CD4-positive, alpha-beta T cell treated with Interleukin-4 for 4 hours (primary cell): ENCODE measurements around the gene CTSD.
A peak's percentile ranks its signal among the peaks of the same experiment; 100 is the strongest.

Experiments used
- DNase-seq: peaks from one replicate; pipeline ENCODE4 v3.0.0-alpha.2; 2020

Gene CTSD

DNA sequence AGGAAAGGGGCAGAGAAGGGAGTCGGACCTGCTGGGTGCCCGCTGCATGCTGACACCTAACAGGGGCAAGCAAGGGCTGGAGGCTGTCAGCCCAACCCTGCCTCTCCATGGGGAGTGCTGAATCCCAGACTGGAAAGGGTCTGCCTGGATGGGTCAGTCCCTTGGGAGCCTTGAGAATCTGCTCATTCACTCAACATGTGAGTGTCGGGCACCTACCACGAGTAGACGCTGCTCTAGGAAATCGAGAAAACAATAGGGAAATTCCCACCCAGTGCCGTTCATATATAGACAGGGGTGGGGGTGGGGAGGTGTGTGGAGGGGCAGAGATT, 4.4 kb upstream of the CTSD start:
- no peak for DNase-seq

DNA sequence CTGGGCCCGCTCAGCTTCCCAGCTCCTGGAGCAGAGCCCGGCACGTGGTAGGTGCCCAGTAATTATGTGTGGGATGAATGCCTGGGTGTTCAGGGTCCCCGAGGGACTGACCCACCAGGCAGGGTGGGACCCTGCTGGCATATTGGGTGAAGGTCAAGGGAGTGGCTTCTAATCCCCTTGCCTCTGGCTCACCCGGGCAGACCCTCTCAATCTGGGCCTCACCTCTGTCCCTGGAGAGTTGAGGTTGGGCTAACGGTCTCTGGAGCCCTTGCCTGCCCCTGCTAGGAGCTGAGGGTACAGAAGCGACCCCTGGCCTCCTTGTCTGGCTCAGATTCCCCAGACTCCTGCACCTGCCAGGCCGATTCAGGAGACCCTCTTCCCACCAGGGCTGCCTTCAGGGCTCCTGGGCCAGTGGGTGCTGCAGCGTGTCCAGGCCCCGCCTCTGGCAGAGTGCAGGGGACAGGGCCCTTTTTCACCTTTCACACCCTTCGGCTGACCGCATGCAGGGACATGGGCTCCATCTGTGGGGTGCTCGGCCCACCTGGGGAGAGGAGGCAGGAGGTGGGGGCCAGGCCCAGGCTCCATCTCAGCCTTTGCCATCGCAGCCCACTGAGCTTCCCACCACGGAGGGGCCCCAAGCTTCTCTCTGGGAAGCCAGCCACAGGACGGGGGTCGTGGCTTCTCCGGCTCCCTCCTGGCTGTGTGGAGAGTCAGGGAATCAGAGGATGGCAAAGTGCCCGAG, 3.8 kb upstream of the CTSD start:
- DNase-seq: no peak

DNA sequence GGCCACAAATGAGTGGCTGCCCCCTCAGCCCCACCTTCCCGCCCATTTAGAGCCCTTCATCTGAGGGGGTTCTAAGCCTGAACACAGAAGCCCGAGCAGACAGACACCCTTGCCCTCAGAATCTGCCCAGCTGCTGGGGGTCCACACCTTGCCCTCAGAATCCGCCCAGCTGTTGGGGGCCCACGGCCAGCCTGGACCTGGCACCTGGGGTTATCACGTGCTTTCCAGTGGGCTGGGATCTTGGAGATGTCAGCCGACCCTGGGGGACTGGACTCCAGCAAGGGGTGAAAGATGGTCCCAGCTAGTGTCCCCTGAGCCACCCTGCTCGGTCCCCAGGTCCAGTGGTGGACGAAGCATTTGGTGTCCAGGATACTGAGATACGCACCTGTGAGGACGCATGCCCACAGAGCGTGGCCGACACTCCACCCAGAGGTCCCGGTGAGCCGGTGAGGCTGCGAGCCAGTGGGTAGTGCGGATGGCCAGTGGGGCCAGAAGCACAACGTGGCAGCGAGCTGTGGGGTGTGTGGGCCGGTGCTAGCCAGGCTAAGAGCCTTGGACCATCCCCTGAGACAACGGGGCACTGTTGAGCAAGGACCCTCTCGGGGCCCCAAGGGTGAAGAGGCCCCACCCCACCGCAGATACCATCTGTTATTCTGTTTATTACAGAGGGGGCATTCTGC, 3.1 kb upstream of the CTSD start:
- no peak for DNase-seq

DNA sequence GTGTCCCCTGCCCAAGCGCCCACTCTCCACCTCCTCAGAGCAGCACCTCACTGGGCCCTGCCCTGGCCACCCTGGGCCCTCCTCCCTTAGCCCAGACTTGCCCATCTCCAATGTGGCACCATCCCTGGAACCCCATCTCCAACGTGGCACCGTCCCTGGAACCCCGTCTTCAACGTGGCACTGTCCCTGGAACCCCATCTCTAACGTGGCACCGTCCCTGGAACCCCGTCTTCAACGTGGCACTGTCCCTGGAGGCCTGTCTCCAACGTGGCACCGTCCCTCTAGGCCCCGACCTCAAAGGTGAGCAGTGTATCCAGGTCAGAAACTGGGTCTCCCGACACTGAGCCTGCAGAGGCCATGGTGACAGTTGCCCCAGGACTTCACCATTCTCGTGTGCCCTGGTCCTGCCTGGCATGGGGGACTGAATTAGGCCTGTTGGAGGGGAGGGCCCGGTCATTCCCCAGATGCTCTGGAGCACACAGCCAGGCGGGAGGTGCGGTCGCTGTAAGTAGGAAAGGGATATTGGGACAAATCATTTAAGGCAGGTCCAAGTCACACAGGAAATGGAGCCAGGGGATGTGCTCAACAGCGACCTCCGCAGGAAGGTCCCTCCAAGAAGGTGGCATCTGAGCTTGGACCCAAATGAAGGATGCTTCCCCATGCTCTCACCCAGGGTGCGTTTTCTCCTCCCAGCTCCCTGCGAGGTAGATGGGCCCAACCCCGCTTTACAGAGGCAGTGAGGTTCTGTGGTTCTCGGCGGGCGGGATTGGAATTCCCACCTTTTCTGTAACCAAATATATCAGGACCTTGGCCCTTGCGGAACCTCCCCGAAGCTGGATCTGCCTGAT, 2.4 kb upstream of the CTSD start:
- DNase-seq: no peak

DNA sequence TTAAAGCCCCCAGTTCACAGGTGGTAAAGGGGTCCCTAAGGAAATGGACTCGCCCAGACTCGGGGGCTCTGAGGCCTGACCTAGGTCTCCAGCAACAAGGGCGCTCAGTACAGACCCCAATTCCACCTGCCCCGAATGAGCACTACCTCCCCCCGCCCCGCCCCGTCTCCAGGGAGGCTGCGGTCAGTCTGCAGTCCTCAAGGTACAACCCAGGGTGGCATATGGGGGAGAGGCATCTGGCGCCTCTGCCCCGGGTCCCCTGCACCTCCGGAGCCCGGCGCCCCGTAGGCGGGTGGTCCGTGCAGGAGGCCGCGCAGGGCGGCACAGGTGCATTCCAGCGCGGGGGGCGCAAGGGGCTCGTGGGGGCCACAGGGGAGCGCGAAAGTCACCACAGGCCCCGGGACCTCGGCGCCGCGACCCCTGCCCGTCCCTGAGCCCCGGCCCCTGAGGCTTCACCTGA, 361 bp downstream of the CTSD start:
- DNase-seq: no peak

DNA sequence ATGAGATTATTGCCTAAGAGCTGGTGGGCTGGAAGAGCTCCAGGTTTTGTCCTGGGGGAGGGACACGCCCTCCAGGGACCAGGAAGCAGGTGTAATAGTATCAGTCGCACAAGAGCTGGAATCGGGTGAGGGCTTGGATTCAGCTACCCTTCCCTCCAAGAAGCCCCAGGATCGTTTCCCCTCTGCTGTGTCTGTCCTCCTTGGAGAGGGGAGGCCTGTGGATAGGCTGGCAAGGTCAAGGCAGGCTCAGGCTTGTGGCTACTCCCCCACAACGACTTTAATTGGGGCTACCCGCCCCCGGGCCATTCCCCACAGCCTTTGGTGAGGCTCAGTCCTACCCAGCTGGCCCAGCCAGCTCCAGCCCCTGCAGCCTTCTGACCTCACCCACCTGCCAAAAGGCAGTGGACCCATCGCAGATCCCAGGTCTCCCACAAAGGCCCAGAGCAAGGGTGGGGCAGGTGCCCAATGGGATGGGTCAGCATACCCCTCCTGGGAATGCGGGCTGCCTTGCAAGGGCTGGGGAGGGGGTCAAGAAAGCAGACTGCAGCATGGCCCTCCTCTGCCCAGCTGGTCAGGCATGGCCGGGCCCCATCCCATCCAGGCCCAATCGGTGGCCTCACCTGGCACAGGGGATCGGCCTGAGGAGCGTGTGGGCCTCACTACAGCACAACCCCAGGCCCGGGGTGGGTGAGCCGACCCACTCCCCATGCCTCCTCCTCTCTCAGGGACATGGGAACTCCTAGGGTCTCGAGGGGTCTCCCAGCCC, 1.0 kb downstream of the CTSD start:
- DNase-seq: no peak

DNA sequence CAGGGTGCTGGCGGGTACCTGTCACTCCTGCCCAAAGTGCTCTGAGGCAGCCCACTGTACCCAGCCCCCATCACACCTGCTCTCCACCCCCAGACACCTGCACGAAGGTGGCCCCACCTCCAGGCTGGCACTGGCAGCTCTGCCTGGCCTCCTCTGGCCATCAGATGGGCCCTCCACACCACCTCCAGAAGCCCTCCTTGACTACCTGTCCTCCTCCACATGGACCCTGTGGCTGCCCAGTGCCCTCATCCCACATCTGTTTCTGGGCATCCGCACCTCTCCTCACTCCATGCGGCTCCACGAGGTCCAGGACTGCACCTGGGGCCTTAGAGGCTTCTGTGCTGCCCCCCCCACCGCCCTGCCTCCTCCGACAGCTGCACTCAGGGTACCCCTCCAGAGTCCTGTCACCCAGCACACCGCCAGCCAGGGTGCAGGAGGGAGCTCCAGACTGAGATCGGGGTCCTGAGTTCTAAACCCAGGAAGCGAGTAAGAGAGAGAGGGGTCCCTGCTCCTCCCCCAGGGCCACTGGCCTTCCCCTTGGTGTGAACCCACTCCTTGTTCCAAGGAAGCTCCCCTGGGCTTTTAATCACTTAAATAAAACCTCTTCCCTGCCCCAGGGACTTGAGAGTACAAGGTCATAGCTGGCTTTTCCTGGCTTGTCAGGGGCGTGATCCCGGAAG, 1.7 kb downstream of the CTSD start:
- no peak for DNase-seq

DNA sequence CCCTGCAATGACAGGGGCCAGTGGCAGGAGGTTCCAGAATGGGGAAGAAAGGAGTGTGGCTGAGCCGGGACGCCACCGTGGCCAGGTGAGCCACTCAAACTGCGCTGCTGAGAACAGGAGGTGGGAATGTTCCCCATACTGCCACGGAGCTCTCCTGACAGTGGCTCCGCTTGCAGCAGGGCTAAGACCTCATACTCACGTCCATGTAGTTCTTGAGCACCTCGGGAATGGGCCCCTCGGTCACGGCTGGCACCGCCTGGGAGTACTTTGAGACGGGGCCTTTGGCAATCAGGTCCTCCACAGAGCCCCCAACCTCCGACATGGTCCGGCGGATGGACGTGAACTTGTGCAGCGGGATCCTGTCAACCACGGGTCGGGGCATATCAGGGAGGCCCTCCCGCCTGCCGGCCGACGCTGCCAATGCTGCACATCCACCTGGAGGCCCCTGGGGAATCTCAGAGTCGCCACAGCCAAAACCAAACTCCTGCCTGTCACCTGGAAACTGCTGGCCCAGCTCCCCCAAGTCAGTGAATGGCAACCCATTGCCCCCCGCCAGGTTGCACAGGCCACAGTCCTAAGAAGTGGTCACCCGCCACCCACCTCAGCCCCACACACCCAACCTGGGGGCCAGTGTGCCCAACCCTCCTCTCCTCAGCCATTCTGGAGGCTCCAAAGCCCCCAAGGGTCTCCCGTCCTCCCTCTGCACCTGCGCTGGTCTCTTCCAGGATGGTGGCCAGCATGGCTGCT, 2.4 kb downstream of the CTSD start:
- no peak for DNase-seq

DNA sequence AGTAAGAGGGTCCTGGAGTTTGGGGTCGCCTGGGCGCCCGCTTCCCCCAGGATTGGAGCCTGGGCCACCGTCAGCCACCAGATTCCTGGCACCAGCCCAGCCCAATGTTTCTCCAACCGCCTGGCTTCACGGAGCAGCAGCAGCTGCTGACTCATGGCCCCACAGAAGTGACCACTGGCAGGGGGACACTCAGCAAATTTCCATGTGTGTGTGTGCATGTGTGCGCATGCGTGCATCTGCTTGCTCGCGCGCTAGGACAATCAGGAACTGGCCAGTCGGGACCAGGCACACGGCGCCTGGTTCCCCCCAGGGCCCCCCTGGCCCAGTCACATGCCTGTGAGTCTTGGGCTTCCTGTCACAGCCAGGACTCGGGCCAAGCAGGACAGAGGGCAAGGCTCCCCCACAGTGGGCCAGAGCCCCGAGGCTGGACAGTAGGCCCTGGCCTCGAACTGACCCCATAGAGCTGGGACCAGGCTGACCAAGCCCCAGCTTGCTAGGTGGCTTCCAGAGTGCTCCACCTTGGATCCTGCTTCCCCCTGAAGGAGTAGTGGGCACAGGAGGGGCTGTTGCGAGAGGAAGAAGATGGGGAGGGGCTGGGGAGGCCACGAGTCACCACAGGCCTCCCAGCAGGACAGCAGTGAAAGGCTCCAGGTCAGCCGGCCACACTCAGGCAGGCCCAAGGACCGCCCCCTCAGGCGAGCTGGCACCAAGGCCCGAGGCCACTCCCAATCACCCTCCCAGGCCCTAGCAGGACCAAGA, 3.2 kb downstream of the CTSD start:
- DNase-seq: no peak

DNA sequence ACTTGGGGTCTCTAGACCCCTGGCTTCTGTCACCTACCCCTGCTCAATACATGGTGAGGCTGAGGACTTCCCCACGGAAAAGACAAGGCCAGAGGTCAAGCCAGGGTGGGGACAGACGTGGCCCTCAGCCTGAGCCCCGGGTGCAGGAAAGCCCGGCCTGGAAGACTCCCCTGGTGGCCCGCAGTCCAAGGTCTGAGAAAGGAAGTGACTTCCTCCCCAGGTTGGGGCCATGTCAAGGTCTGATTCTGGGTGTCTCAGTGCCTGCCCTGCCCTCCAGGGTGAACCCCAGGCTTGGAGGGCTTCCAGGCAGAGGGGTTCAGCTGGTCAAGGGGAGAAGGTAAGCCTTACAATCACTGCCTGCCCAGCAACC, 3.9 kb downstream of the CTSD start:
- no peak for DNase-seq

DNA sequence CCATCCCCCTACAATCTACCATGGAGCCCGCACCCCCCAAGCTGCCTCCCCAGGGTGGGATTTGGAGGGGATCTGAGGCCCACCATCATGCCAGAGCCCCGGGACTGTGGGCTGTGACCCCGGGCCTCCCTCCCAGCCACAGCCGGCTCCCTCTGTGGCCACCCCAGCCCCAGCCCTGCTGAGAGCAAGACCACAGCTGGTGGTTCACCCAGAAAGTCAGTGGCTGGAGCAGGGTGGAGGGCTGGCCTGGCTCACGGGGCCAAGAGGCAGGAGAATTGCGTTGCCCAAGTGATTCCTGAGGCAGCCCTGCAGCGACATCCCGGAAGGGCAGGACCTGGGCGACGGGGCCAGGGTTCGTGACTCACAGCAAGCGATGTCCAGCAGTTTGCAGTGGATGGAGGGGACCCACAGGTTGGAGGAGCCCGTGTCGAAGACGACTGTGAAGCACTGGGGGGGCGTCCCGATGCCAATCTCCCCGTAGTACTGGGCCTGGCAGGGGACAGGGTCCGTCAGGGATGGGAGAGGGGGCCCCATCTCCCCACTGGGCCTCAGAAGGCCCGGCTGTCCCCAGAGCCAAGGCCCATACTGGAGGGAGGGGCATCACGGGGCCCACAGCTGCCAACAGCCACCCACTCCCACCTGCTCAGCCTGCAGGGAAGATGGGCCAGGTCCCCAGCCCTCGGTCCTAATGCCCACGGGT, 4.4 kb downstream of the CTSD start:
- no peak for DNase-seq

DNA sequence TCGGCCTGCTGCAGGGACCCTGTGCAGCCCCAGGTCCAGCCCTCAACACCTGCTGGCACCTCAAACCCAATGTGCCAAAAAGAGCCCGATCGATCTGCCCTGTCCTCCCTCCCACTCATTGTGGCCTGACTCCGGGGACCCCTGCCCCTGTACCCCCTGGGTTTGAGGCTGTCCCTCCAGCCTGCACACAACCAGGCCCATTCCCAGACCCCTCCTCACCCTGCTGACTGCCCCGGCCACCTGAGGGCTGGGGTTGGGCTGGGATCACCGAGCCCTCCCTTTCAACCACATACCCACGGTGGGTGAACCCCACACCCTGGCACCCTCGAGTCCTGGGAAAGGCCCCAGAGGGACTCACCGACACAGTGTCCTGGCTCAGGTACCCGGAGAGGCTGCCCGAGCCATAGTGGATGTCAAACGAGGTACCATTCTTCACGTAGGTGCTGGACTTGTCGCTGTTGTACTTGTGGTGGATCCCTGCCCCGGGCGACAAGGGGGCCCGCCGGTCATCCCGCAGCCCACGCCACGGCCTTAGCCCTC, 5.0 kb downstream of the CTSD start:
- no peak for DNase-seq

DNA sequence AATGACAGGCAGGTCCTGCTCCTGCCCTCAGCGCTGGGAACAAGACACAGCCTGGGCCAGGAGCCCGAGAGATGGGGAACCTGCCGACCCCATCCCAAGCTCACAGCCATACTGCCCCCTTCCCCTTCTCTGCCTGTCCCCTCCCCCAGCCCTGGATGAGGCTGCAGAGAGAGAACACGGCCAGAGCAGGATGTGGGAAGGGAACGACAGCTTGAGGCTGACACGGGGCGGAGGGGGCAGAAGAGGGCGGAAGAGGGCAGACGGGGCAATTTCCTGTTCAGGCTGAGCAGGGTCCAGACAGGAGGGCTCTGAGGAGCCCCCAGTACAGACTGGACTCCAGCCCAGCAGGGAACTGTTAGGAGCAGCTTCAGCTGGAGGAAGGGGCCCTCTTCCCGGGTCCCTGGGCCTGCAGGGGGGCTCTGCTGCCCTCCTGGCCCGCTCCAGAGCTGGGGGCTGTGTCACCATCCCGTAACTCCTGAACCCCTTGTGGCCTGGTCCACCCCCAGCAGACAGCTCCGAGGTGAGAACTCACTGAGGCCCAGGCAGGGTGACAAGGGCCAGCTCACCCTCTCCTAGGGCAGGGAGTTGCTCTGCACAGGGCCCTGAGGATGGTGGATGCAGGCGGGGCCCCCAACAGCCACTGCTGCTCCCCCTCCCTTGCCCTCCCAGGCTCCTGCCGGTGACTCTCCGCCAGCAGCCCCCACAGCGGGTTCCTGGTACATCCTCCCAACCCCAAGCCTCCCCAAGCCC, 5.7 kb downstream of the CTSD start:
- peak; percentile 37 for DNase-seq

DNA sequence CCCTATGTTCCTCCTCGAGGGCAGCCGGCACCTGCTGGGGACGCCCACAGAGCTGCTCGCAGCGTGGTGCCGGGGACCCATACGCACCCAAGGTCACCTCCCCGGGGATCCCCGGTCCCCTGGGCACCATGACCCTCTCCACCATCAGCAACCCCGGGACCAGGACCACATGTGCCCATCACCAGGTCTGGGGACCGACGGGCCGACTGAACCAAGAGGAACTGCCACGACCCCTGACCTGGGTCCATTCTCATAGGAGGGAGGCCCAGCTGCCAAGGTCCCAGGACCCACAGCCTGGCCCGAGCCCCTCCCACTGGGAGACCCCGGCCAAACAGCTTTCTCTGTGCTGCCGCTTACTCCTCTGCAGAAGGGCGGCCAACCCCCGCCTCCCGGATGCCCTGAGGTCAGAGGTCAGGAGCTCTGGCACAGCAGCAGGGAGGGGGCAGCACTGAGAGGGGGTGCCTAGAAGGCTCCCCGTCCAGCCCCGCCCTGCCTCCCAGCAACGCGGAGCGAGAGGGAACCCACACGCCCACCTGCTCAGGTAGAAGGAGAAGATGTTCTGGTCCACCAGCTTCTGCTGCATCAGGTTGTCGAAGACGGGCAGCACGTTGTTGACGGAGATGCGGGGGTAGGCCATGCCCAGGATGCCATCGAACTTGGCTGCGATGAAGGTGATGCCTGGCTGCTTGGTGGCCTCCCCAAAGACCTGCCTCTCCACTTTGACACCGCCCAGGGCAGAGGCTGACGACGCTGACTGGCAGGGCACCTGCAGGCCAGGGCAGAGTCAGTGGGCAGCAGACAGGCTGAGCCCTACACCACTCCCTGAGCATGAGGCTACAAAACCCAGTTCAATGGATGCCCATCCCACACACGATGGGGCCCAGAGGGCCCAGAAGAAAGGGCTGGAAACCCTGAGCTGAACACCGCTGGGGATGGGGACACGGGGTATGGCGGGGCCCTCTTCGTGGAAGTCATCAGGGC, 6.6 kb downstream of the CTSD start:
- DNase-seq: no peak

DNA sequence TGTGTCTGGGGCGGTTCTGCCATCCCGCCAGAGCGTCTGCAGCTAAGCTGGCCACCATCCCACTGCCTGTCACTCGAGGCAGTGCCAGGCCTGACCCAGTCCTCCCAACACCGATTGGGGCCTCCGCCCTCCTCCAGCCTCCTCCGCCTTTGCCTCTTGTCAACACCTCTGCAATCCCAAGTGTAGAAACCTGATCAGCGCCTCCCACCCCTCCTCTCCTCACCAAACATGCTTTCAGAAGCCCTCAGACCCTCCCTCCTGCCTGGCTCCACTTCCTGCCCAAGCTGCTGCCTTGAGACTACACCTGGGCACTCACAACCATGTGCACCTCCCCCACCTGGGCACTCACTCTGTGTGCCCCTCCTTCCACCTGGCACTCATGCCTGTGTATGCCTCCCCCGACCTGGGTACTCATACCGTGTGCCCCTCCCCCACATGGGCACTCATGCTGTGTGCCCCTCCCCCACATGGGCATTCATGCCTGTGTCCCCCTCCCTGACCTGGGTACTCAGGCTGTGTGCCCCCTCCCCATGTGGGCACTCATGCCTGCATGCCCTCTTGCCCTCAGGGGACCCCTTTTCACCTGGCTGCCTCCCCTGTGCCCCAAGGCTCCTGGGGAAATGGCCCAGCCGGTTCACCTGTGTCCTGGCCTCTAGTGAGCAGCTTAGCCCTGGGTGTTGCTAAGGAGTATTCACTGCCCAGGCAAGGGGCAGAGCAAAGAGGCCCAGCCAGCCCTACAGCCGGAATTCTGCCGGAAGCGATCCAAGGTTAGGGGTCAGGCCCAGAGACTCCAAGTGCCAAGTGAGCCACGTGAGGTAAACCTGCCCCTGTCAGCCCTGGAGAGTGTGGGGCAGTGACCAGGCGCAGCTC, 7.8 kb downstream of the CTSD start:
- DNase-seq: no peak

DNA sequence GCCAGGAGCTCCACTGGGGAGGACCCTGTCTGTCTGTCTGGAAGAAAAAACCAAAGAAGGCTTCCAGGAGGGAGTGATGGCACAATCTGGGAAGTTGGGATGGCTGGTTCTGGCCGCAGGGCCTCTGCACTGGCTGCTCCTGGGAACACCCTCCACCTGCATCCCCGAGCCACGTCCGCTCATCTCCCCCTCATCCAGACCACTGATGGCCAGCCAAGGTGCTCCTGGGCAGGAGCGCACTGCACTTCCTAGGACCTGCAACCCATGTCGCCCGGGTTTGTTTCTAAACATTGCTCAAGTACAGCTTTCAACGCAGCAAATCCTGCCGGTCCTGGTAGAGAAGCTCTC, 8.4 kb downstream of the CTSD start:
- DNase-seq: no peak
